Measurements from ENCODE around the gene CDH16. TPM values are rescaled to one million over a fixed set of nuclear protein-coding genes. Genes with fewer than 3 reads are reported as not detected.

Gene CDH16
- total RNA-seq, 2 experiments from 2014 or later, result not detected

GRCh38 chr16:66894055-66894454 is 24.6 kb downstream of the CDH16 start:
- Mint-ChIP-seq H3K9me3 (no peaks in the 10 kb centered on the region), H3K4me3 (no peak overlapping the region), H3K36me3 (ENCODE audit: low read depth) (peaks cover 8% of the 10 kb centered on the region), H3K4me1 (peaks cover 23% of the 10 kb centered on the region), H3K27ac (no peak overlapping the region), H3K27me3 (no peaks in the 10 kb centered on the region)
- ChIA-PET CTCF (interaction anchor here (1.1 to 7.3 kb wide), 8 partner anchors 11 to 261 kb away, joined by 3 to 51 read pairs (median 6); partner anchors contain the start of gene PDP2), POLR2A (interaction anchor here (0.7 kb wide), 1 partner anchor 158 kb away, joined by 3 read pairs; no protein-coding TSS in a partner anchor)
- DNase-seq, result no peak

GRCh38 chr16:66891797-66892196 is 26.9 kb downstream of the CDH16 start:
- DNase-seq, result no peak
- Mint-ChIP-seq H3K9me3 (no peaks in the 10 kb centered on the region), H3K36me3 (ENCODE audit: low read depth) (peaks cover 12% of the 10 kb centered on the region), H3K4me1 (peaks cover 34% of the 10 kb centered on the region), H3K4me3 (no peak overlapping the region), H3K27me3 (no peaks in the 10 kb centered on the region), H3K27ac (no peak overlapping the region)
- ChIA-PET POLR2A (no interaction called here), CTCF (interaction anchor here (0.6 to 7.3 kb wide), 10 partner anchors 10 to 62 kb away, joined by 3 to 51 read pairs (median 6); partner anchors contain the start of genes CDH16 and PDP2)

GRCh38 chr16:66891360-66891759 is 27.3 kb downstream of the CDH16 start:
- Mint-ChIP-seq H3K27ac (no peak overlapping the region), H3K4me3 (no peak overlapping the region), H3K9me3 (no peaks in the 10 kb centered on the region), H3K27me3 (no peaks in the 10 kb centered on the region), H3K36me3 (ENCODE audit: low read depth) (peaks cover 17% of the 10 kb centered on the region), H3K4me1 (peaks cover 38% of the 10 kb centered on the region)
- CTCF ChIA-PET, result interaction anchor here (1.3 to 7.3 kb wide), 7 partner anchors 10 to 40 kb away, joined by 4 to 51 read pairs (median 7); partner anchors contain the start of genes CDH16 and PDP2
- POLR2A ChIA-PET, result no interaction called here
- no peak for DNase-seq

- no peaks in the 10 kb centered on the region for H3K9me3 Mint-ChIP-seq
- no peak for DNase-seq
- peaks cover 38% of the 10 kb centered on the region for H3K4me1 Mint-ChIP-seq
- ChIA-PET POLR2A (no interaction called here), CTCF (interaction anchor here (0.8 to 7.3 kb wide), 8 partner anchors 8 to 129 kb away, joined by 3 to 49 read pairs (median 4); partner anchors contain the start of genes CDH16 and PDP2)
- no peak overlapping the region for H3K4me3 Mint-ChIP-seq
- H3K36me3 Mint-ChIP-seq (ENCODE audit: low read depth), result peaks cover 20% of the 10 kb centered on the region
- no peaks in the 10 kb centered on the region for H3K27me3 Mint-ChIP-seq
- H3K27ac Mint-ChIP-seq, result no peak overlapping the region
These were observed 27.9 kb downstream of the CDH16 start for GRCh38 chr16:66890799-66891198.

GRCh38 chr16:66889622-66890021 is 29.1 kb downstream of the CDH16 start:
- DNase-seq, result no peak
- Mint-ChIP-seq H3K36me3 (ENCODE audit: low read depth) (peaks cover 30% of the 10 kb centered on the region), H3K4me1 (peaks cover 40% of the 10 kb centered on the region), H3K4me3 (no peak overlapping the region), H3K27me3 (no peaks in the 10 kb centered on the region), H3K27ac (no peak overlapping the region), H3K9me3 (no peaks in the 10 kb centered on the region)
- ChIA-PET CTCF (interaction anchor here (0.6 to 7.3 kb wide), 7 partner anchors 8 to 127 kb away, joined by 3 to 49 read pairs (median 4); partner anchors contain the start of genes CDH16 and PDP2), POLR2A (no interaction called here)

GRCh38 chr16:66888647-66889615 is 29.8 kb downstream of the CDH16 start:
- no peak for DNase-seq
- H3K9me3 Mint-ChIP-seq, result no peaks in the 10 kb centered on the region
- H3K27me3 Mint-ChIP-seq, result no peaks in the 10 kb centered on the region
- CTCF ChIA-PET, result interaction anchor here (0.6 to 7.3 kb wide), 8 partner anchors 7 to 127 kb away, joined by 3 to 49 read pairs (median 3); partner anchors contain the start of gene PDP2
- peaks cover 35% of the 10 kb centered on the region for H3K36me3 Mint-ChIP-seq (ENCODE audit: low read depth)
- H3K4me3 Mint-ChIP-seq, result no peak overlapping the region
- H3K4me1 Mint-ChIP-seq, result peaks cover 40% of the 10 kb centered on the region
- peak overlapping the region; percentile 50 for H3K27ac Mint-ChIP-seq
- POLR2A ChIA-PET, result interaction anchor here (0.8 kb wide), 1 partner anchor 68 kb away, joined by 4 read pairs; no protein-coding TSS in a partner anchor

GRCh38 chr16:66886914-66887313 is 31.8 kb downstream of the CDH16 start:
- ChIA-PET POLR2A (no interaction called here), CTCF (interaction anchor here (1.8 to 3.9 kb wide), 2 partner anchors 8 to 23 kb away, joined by 6 to 12 read pairs; no protein-coding TSS in a partner anchor)
- Mint-ChIP-seq H3K27me3 (no peaks in the 10 kb centered on the region), H3K36me3 (ENCODE audit: low read depth) (peaks cover 32% of the 10 kb centered on the region), H3K4me3 (no peak overlapping the region), H3K4me1 (peaks cover 32% of the 10 kb centered on the region), H3K27ac (no peak overlapping the region), H3K9me3 (no peaks in the 10 kb centered on the region)
- DNase-seq, result no peak

- no peak overlapping the region for H3K27ac Mint-ChIP-seq
- CTCF ChIA-PET, result interaction anchor here (0.9 to 1.8 kb wide), 2 partner anchors 9 kb away, joined by 3 to 6 read pairs; no protein-coding TSS in a partner anchor
- H3K27me3 Mint-ChIP-seq, result no peaks in the 10 kb centered on the region
- no peak for DNase-seq
- peaks cover 30% of the 10 kb centered on the region for H3K36me3 Mint-ChIP-seq (ENCODE audit: low read depth)
- H3K9me3 Mint-ChIP-seq, result no peaks in the 10 kb centered on the region
- no peak overlapping the region for H3K4me3 Mint-ChIP-seq
- H3K4me1 Mint-ChIP-seq, result peaks cover 37% of the 10 kb centered on the region
- POLR2A ChIA-PET, result no interaction called here
These were observed 32.4 kb downstream of the CDH16 start for GRCh38 chr16:66886321-66886720.

- no peak for DNase-seq
- no peak overlapping the region for H3K4me3 Mint-ChIP-seq
- H3K27ac Mint-ChIP-seq, result no peak overlapping the region
- H3K36me3 Mint-ChIP-seq (ENCODE audit: low read depth), result peaks cover 27% of the 10 kb centered on the region
- CTCF ChIA-PET, result interaction anchor here (0.9 to 1.4 kb wide), 2 partner anchors 8 to 10 kb away, joined by 3 to 4 read pairs; no protein-coding TSS in a partner anchor
- H3K27me3 Mint-ChIP-seq, result no peaks in the 10 kb centered on the region
- no peaks in the 10 kb centered on the region for H3K9me3 Mint-ChIP-seq
- H3K4me1 Mint-ChIP-seq, result peaks cover 37% of the 10 kb centered on the region
- POLR2A ChIA-PET, result no interaction called here
These were observed 33.2 kb downstream of the CDH16 start for GRCh38 chr16:66885491-66885890.

- no peak overlapping the region for H3K4me3 Mint-ChIP-seq
- no peaks in the 10 kb centered on the region for H3K27me3 Mint-ChIP-seq
- peaks cover 26% of the 10 kb centered on the region for H3K36me3 Mint-ChIP-seq (ENCODE audit: low read depth)
These were observed 36.0 kb downstream of the CDH16 start for GRCh38 chr16:66882702-66883101.

GRCh38 chr16:66881964-66882508 is 36.6 kb downstream of the CDH16 start:
- Mint-ChIP-seq H3K36me3 (ENCODE audit: low read depth) (peaks cover 26% of the 10 kb centered on the region), H3K4me3 (peak overlapping the region; percentile 100), H3K27me3 (no peaks in the 10 kb centered on the region), H3K9me3 (no peaks in the 10 kb centered on the region), H3K4me1 (peaks cover 52% of the 10 kb centered on the region), H3K27ac (no peak overlapping the region)
- POLR2A ChIA-PET, result interaction anchor here (0.6 kb wide), 1 partner anchor 817 kb away, joined by 3 read pairs; no protein-coding TSS in a partner anchor
- no peak for DNase-seq
- CTCF ChIA-PET, result interaction anchor here (0.8 to 4.7 kb wide), 5 partner anchors 9 to 25 kb away, joined by 3 to 49 read pairs (median 8); no protein-coding TSS in a partner anchor

More at GRCh38 chr16:66882702-66883101, 36.0 kb downstream of the CDH16 start:
- ChIA-PET POLR2A (no interaction called here), CTCF (interaction anchor here (0.6 to 4.7 kb wide), 5 partner anchors 10 to 302 kb away, joined by 3 to 49 read pairs (median 3); no protein-coding TSS in a partner anchor)
- no peak for DNase-seq
- no peaks in the 10 kb centered on the region for H3K9me3 Mint-ChIP-seq
- no peak overlapping the region for H3K27ac Mint-ChIP-seq
- H3K4me1 Mint-ChIP-seq, result peaks cover 57% of the 10 kb centered on the region

GRCh38 chr16:66881560-66881959 is 37.1 kb downstream of the CDH16 start:
- CTCF ChIA-PET, result interaction anchor here (0.5 to 4.7 kb wide), 5 partner anchors 8 to 100 kb away, joined by 3 to 49 read pairs (median 8); no protein-coding TSS in a partner anchor
- H3K4me3 Mint-ChIP-seq, result peak overlapping the region; percentile 100
- peak overlapping the region; percentile 41 for H3K27ac Mint-ChIP-seq
- no peaks in the 10 kb centered on the region for H3K9me3 Mint-ChIP-seq
- no peak for DNase-seq
- H3K27me3 Mint-ChIP-seq, result no peaks in the 10 kb centered on the region
- peaks cover 47% of the 10 kb centered on the region for H3K4me1 Mint-ChIP-seq
- peaks cover 23% of the 10 kb centered on the region for H3K36me3 Mint-ChIP-seq (ENCODE audit: low read depth)
- POLR2A ChIA-PET, result no interaction called here
